Endothelial cell of umbilical vein (primary cell): Measurements from ENCODE around the gene GM2A. TPM values are rescaled to one million over a fixed set of nuclear protein-coding genes. Genes with fewer than 3 reads are reported as not detected.

Source experiments
- BruUV-seq: library from RNA; stranded (reverse); fragments of 400-500 nt; replicated peaks from 2 replicates; lab custom pipeline; 2021; lab: Mats Ljungman, UMichigan
- CTCF ChIA-PET: fragments of 300-600, 350-600 bp; sonication (Branson Sonifier 250); formaldehyde crosslinking; loops from one replicate; lab custom pipeline; 2021; ENCODE audit warnings: antibody characterized with exemption, inconsistent platforms; lab: Charles Lee
- POLR2A ChIA-PET: fragments of 300-600, 350-600 bp; sonication (Branson Sonifier 250); formaldehyde crosslinking; loops from one replicate; lab custom pipeline; 2021; ENCODE audit warnings: antibody characterized with exemption, inconsistent platforms; lab: Charles Lee
- DNase-seq: peaks from one replicate; pipeline ENCODE4 v3.0.0-alpha.2; 2011; ENCODE audit warnings: low read depth, low spot score
- FAIRE-seq: peaks from 2 replicates; lab custom pipeline; 2011; peaks lifted over from hg19 to GRCh38; lab: Jason Lieb, UNC
- H2AFZ ChIP-seq: 2 replicates; pipeline ENCODE4 v1.6.0; 2012; ENCODE audit warnings: low read depth, low read length, control low read depth, inconsistent platforms
- H3K27ac ChIP-seq: 2 replicates; pipeline ENCODE4 v1.5.1; 2011; ENCODE audit warnings: low read depth, mild to moderate bottlenecking, control low read depth, low read length, moderate library complexity; ENCODE audit not compliant: insufficient read depth
- H3K27me3 ChIP-seq, 2 experiments: 2 replicates each; pipeline versions ENCODE4 v1.6.0 to v1.6.1; 2011; ENCODE audit warnings: low read length in 2 of 2, mixed read lengths in 1 of 2; ENCODE audit not compliant: control insufficient read depth in 2 of 2, insufficient read depth in 2 of 2
- H3K36me3 ChIP-seq, 2 experiments: 2 replicates in 1 of 2; 3 replicates in 1 of 2; pipeline ENCODE4 v1.5.1; 2011; ENCODE audit warnings: low read length in 2 of 2, mild to moderate bottlenecking in 1 of 2, moderate library complexity in 1 of 2; ENCODE audit not compliant: control insufficient read depth in 2 of 2, insufficient read depth in 2 of 2; ENCODE audit errors: extremely low read depth in 1 of 2
- H3K4me1 ChIP-seq: 3 replicates; pipeline ENCODE4 v1.5.1; 2011; ENCODE audit warnings: mild to moderate bottlenecking, low read length; ENCODE audit not compliant: control insufficient read depth, insufficient read depth; ENCODE audit errors: extremely low read depth
- H3K4me2 ChIP-seq: 2 replicates; pipeline ENCODE4 v1.6.1; 2011; ENCODE audit warnings: low read length, control low read depth, mixed read lengths; ENCODE audit not compliant: insufficient read depth
- H3K4me3 ChIP-seq, 3 experiments: fragments of 200-600 bp in 1 of 3; sonication (generic), shearing (Covaris generic) in 1 of 3; replicated peaks in 1 of 3; 2 replicates each; pipeline ENCODE4 v1.5.1; 2011 to 2016; ENCODE audit warnings: control low read depth in 3 of 3, low read length in 3 of 3, mild to moderate bottlenecking in 2 of 3, inconsistent platforms in 1 of 3, low read depth in 1 of 3, moderate library complexity in 1 of 3; ENCODE audit not compliant: insufficient read depth in 1 of 3
- H3K79me2 ChIP-seq: 2 replicates; pipeline ENCODE4 v1.6.0; 2012; ENCODE audit warnings: low read length, inconsistent platforms; ENCODE audit not compliant: control insufficient read depth, insufficient read depth
- H3K9ac ChIP-seq: replicated peaks from 2 replicates; pipeline ENCODE3; 2011; ENCODE audit warnings: low read length, control low read depth; ENCODE audit not compliant: insufficient read depth; ENCODE audit errors: extremely low read depth
- H3K9me1 ChIP-seq: replicated peaks from 3 replicates; pipeline ENCODE4 v1.6.0; 2011; ENCODE audit warnings: mild to moderate bottlenecking, low read length; ENCODE audit not compliant: control insufficient read depth, insufficient read depth; ENCODE audit errors: extremely low read depth
- H3K9me3 ChIP-seq: replicated peaks from 2 replicates; pipeline ENCODE4 v1.5.1; 2012; ENCODE audit warnings: low read length, inconsistent platforms; ENCODE audit not compliant: control insufficient read depth, insufficient read depth
- H4K20me1 ChIP-seq: replicated peaks from 2 replicates; pipeline ENCODE3; 2011; ENCODE audit warnings: mild to moderate bottlenecking, low read length; ENCODE audit not compliant: control insufficient read depth, insufficient read depth; ENCODE audit errors: extremely low read depth
- EZH2 ChIP-seq: IDR thresholded peaks from 2 replicates; pipeline ENCODE4 v1.6.1; 2012; ENCODE audit warnings: borderline replicate concordance, low read depth, mild to moderate bottlenecking, moderate library complexity, low read length, inconsistent platforms; ENCODE audit not compliant: severe bottlenecking
- FOS ChIP-seq: IDR thresholded peaks from 2 replicates; pipeline ENCODE4 v1.6.1; 2011; ENCODE audit warnings: mild to moderate bottlenecking, low read length, moderate library complexity, borderline replicate concordance; ENCODE audit not compliant: insufficient read depth
- GATA2 ChIP-seq: IDR thresholded peaks from 2 replicates; pipeline ENCODE4 v1.7.0; 2011; ENCODE audit warnings: low read depth, mild to moderate bottlenecking, moderate library complexity, mixed read lengths, low read length; ENCODE audit not compliant: insufficient read length, insufficient read depth
- JUN ChIP-seq: IDR thresholded peaks from 2 replicates; pipeline ENCODE4 v1.6.1; 2011; ENCODE audit warnings: borderline replicate concordance, low read depth; ENCODE audit not compliant: insufficient read length, insufficient read depth
- MYC ChIP-seq: IDR thresholded peaks from one replicate; pipeline ENCODE4 v1.6.1; 2011; ENCODE audit warnings: mild to moderate bottlenecking, low read depth, low read length
- POLR2A ChIP-seq: IDR thresholded peaks from 2 replicates; pipeline ENCODE4 v1.6.1; 2012; ENCODE audit warnings: low read depth, mild to moderate bottlenecking, control low read depth, low read length
- POLR2AphosphoS5 ChIP-seq: IDR thresholded peaks from 2 replicates; pipeline ENCODE4 v1.6.1; 2012; ENCODE audit warnings: low read depth, mild to moderate bottlenecking, control low read depth, low read length, moderate library complexity; ENCODE audit not compliant: insufficient read depth
- dilution Hi-C: fragments of 300-500 bp; cut with MboI; formaldehyde crosslinking; loops from one replicate; pipeline ENCODE4 v1.15.0; 2019; ENCODE audit warnings: low sequenced_read_pairs; ENCODE audit not compliant: extremely low pct_ligation_motif_present
- intact Hi-C: fragments of 100-400 bp; cut with micrococcal nuclease; formaldehyde crosslinking; loops from one replicate; pipeline ENCODE4 v1.10.0; 2022
- polyA plus RNA-seq, 4 experiments: library from polyadenylated mRNA; depleted of rRNA in 3 of 4; stranded (reverse) in 3 of 4; unstranded in 1 of 4; fragments of >200 nt; gene quantifications; 2 replicates each; pipeline versions ENCODE4 v1.2.1 to v1.2.3, GENCODE V29; 2011 to 2012; ENCODE audit warnings: missing spikeins in 1 of 4
- total RNA-seq: library from RNA; stranded (reverse); gene quantifications from 2 replicates; pipeline ENCODE4 v1.2.3, GENCODE V29; 2021
- TF ChIP-seq, protein P1 (sequence below): IDR thresholded peaks from 2 replicates; pipeline ENCODE4 v1.6.1; 2011; ENCODE audit not compliant: insufficient read depth, insufficient read length
- TF ChIP-seq, protein P2 (sequence below), 2 donors: IDR thresholded peaks; 1 replicate in 1 of 2; 2 replicates in 1 of 2; pipeline ENCODE4 v1.5.1; 2011; ENCODE audit warnings: low read length in 2 of 2, mild to moderate bottlenecking in 2 of 2, moderate library complexity in 2 of 2, control low read depth in 1 of 2, inconsistent platforms in 1 of 2, low read depth in 1 of 2; ENCODE audit not compliant: insufficient read depth in 1 of 2; ENCODE audit errors: extremely low read depth in 1 of 2

The GM2A gene
- total and polyA plus RNA-seq, 2 donors (not counting 3 experiments of a cell fraction or from before 2014, with no cell fraction given), result 14.0 to 21.2 TPM

GRCh38 chr5:151244206-151244605 is 8.8 kb upstream of the GM2A start:
- no TSS peak for BruUV-seq
- Histone ChIP-seq H3K9me3 (no peaks in the 10 kb centered on the region), H3K27ac (no peak overlapping the region), H3K79me2 (no peaks in the 10 kb centered on the region), H4K20me1 (no peaks in the 10 kb centered on the region), H3K4me2 (no peak overlapping the region), H3K4me1 (no peaks in the 10 kb centered on the region), H3K9ac (no peak overlapping the region), H3K4me3 (no peak overlapping the region), H3K27me3 (peaks cover 3 to 9% of the 10 kb centered on the region in 2 experiments), H2AFZ (no peak overlapping the region), H3K36me3 (no peaks in the 10 kb centered on the region), H3K9me1 (no peaks in the 10 kb centered on the region)
- dilution Hi-C loops (no loop called here), intact Hi-C loops (no loop called here)
- ChIA-PET POLR2A (no interaction called here), CTCF (no interaction called here)
- DNase-seq (no peak), FAIRE-seq (no peak)
- no peak for TF ChIP-seq GATA2
- TF ChIP-seq MYC, result no peak

GRCh38 chr5:151245680-151246219 is 7.2 kb upstream of the GM2A start:
- Histone ChIP-seq H3K4me1 (no peaks in the 10 kb centered on the region), H3K4me3 (no peak overlapping the region), H3K27me3 (peaks cover 3 to 9% of the 10 kb centered on the region in 2 experiments), H3K9me1 (no peaks in the 10 kb centered on the region), H3K79me2 (no peaks in the 10 kb centered on the region), H3K4me2 (no peak overlapping the region), H4K20me1 (no peaks in the 10 kb centered on the region), H3K27ac (no peak overlapping the region), H3K36me3 (no peaks in the 10 kb centered on the region), H3K9me3 (no peaks in the 10 kb centered on the region), H2AFZ (no peak overlapping the region), H3K9ac (no peak overlapping the region)
- CTCF ChIA-PET, result no interaction called here
- no peak for FAIRE-seq
- intact Hi-C loops, result no loop called here
- no peak for DNase-seq
- dilution Hi-C loops, result no loop called here
- TF ChIP-seq POLR2AphosphoS5 (no peak), MYC (no peak), EZH2 (no peak), POLR2A (no peak), GATA2 (no peak), JUN (no peak), FOS (no peak)
- TF ChIP-seq, protein P1, sequence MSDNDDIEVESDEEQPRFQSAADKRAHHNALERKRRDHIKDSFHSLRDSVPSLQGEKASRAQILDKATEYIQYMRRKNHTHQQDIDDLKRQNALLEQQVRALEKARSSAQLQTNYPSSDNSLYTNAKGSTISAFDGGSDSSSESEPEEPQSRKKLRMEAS, result no peak
- TF ChIP-seq, protein P2, sequence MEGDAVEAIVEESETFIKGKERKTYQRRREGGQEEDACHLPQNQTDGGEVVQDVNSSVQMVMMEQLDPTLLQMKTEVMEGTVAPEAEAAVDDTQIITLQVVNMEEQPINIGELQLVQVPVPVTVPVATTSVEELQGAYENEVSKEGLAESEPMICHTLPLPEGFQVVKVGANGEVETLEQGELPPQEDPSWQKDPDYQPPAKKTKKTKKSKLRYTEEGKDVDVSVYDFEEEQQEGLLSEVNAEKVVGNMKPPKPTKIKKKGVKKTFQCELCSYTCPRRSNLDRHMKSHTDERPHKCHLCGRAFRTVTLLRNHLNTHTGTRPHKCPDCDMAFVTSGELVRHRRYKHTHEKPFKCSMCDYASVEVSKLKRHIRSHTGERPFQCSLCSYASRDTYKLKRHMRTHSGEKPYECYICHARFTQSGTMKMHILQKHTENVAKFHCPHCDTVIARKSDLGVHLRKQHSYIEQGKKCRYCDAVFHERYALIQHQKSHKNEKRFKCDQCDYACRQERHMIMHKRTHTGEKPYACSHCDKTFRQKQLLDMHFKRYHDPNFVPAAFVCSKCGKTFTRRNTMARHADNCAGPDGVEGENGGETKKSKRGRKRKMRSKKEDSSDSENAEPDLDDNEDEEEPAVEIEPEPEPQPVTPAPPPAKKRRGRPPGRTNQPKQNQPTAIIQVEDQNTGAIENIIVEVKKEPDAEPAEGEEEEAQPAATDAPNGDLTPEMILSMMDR (IDR thresholded peaks at IDR 0.05; ENCODE audit: extremely low read depth in 1 of 2, insufficient read depth in 1 of 2, low read depth in 1 of 2, low read length in 2 of 2), result no peak
- no TSS peak for BruUV-seq
- POLR2A ChIA-PET, result no interaction called here
